IMR-90 (cell line): ENCODE results near the gene ALK. TPM values are rescaled to one million over a fixed set of nuclear protein-coding genes. Genes with fewer than 3 reads are reported as not detected.

Experiments used
- ATAC-seq: fragments of 200-7000 bp; cut with Tn5 transposase; 2 replicates; pipeline ENCODE4 v1.9.1; 2020; ENCODE audit warnings: low read depth, mild to moderate bottlenecking, moderate library complexity
- BruUV-seq: library from RNA; stranded (reverse); fragments of 400-500 nt; replicated peaks from 2 replicates; lab custom pipeline; 2021; lab: Mats Ljungman, UMichigan
- CTCF ChIA-PET: fragments of 300-600 bp; formaldehyde crosslinking; extraction: SDS; loops from one replicate; lab custom pipeline; 2021; ENCODE audit warnings: antibody characterized with exemption; lab: Yijun Ruan, JAX
- POLR2A ChIA-PET: fragments of 300-600 bp; sonication (Branson Sonifier 250); formaldehyde crosslinking; loops from one replicate; lab custom pipeline; 2022; ENCODE audit warnings: antibody characterized with exemption; ENCODE audit not compliant: unreplicated experiment; lab: Charles Lee
- DNase-seq: peaks from one replicate; pipeline ENCODE4 v3.0.0; 2013
- H2AFZ ChIP-seq: replicated peaks from 2 replicates; pipeline ENCODE3; 2013; ENCODE audit warnings: low read length, mild to moderate bottlenecking; ENCODE audit not compliant: poor library complexity
- H2AK5ac ChIP-seq: 2 replicates; pipeline ENCODE4 v1.6.1; 2013; ENCODE audit warnings: low read depth, low read length, inconsistent platforms
- H2AK9ac ChIP-seq: replicated peaks from 2 replicates; pipeline ENCODE3; 2013; ENCODE audit warnings: mild to moderate bottlenecking, low read depth, low read length, moderate library complexity; ENCODE audit not compliant: poor library complexity
- H2BK120ac ChIP-seq: 2 replicates; pipeline ENCODE4 v1.6.1; 2013; ENCODE audit warnings: low read depth, low read length, inconsistent platforms
- H2BK15ac ChIP-seq: 3 replicates; pipeline ENCODE4 v1.6.1; 2013; ENCODE audit warnings: low read depth, low read length, inconsistent platforms
- H2BK20ac ChIP-seq: 2 replicates; pipeline ENCODE4 v1.6.1; 2013; ENCODE audit warnings: low read depth, mild to moderate bottlenecking, inconsistent platforms, low read length, moderate library complexity
- H2BK5ac ChIP-seq: 2 replicates; pipeline ENCODE4 v1.6.1; 2013; ENCODE audit warnings: mild to moderate bottlenecking, low read depth, low read length, inconsistent platforms; ENCODE audit not compliant: poor library complexity, severe bottlenecking
- H3K14ac ChIP-seq: replicated peaks from 2 replicates; pipeline ENCODE4 v1.6.1; 2013; ENCODE audit warnings: low read depth, low read length, inconsistent platforms
- H3K18ac ChIP-seq: 2 replicates; pipeline ENCODE4 v1.6.1; 2013; ENCODE audit warnings: low read depth, low read length, control low read depth
- H3K23ac ChIP-seq: 2 replicates; pipeline ENCODE4 v1.6.1; 2013; ENCODE audit warnings: low read depth, low read length, inconsistent platforms
- H3K27ac ChIP-seq: 2 replicates; pipeline ENCODE4 v1.5.1; 2013; ENCODE audit warnings: mild to moderate bottlenecking, control low read depth, low read length; ENCODE audit not compliant: insufficient read depth
- H3K27me3 ChIP-seq: 2 replicates; pipeline ENCODE4 v1.6.1; 2013; ENCODE audit warnings: low read length; ENCODE audit not compliant: control insufficient read depth, insufficient read depth
- H3K36me3 ChIP-seq: 2 replicates; pipeline ENCODE4 v1.6.1; 2013; ENCODE audit warnings: low read length, mixed read lengths; ENCODE audit not compliant: control insufficient read depth, insufficient read depth
- H3K4ac ChIP-seq: 2 replicates; pipeline ENCODE4 v1.6.1; 2013; ENCODE audit warnings: low read depth, low read length, inconsistent platforms
- H3K4me1 ChIP-seq: 2 replicates; pipeline ENCODE4 v1.6.1; 2013; ENCODE audit warnings: low read length, mixed read lengths; ENCODE audit not compliant: control insufficient read depth, insufficient read depth
- H3K4me2 ChIP-seq: 2 replicates; pipeline ENCODE4 v1.6.1; 2013; ENCODE audit warnings: low read depth, mild to moderate bottlenecking, control low read depth, low read length, moderate library complexity
- H3K4me3 ChIP-seq: 2 replicates; pipeline ENCODE4 v1.5.1; 2013; ENCODE audit warnings: low read depth, mild to moderate bottlenecking, control low read depth, low read length, moderate library complexity; ENCODE audit not compliant: insufficient read depth
- H3K56ac ChIP-seq: 2 replicates; pipeline ENCODE4 v1.6.1; 2013; ENCODE audit warnings: low read length, inconsistent platforms; ENCODE audit not compliant: insufficient read depth; ENCODE audit errors: extremely low read depth
- H3K79me1 ChIP-seq, 2 experiments: 2 replicates each; pipeline ENCODE4 v1.6.1; 2013; ENCODE audit warnings: low read length in 2 of 2, inconsistent platforms in 1 of 2, low read depth in 1 of 2
- H3K9ac ChIP-seq: 2 replicates; pipeline ENCODE4 v1.6.1; 2013; ENCODE audit warnings: low read depth, low read length, control low read depth
- H3K9me1 ChIP-seq: 2 replicates; pipeline ENCODE4 v1.6.1; 2013; ENCODE audit warnings: low read length, inconsistent platforms; ENCODE audit not compliant: insufficient read depth
- H3K9me3 ChIP-seq: 2 replicates; pipeline ENCODE4 v1.6.1; 2013; ENCODE audit warnings: low read length; ENCODE audit not compliant: control insufficient read depth, insufficient read depth
- H4K20me1 ChIP-seq: 2 replicates; pipeline ENCODE4 v1.6.1; 2013; ENCODE audit warnings: low read length, inconsistent platforms; ENCODE audit not compliant: insufficient read depth
- H4K5ac ChIP-seq: 2 replicates; pipeline ENCODE4 v1.6.1; 2013; ENCODE audit warnings: mild to moderate bottlenecking, low read depth, low read length, control low read depth
- H4K8ac ChIP-seq, 2 experiments: 2 replicates each; pipeline ENCODE4 v1.6.1; 2013; ENCODE audit warnings: low read depth in 2 of 2, low read length in 2 of 2, control low read depth in 1 of 2, inconsistent platforms in 1 of 2
- H4K91ac ChIP-seq: 2 replicates; pipeline ENCODE4 v1.6.1; 2013; ENCODE audit warnings: low read depth, low read length, inconsistent platforms; ENCODE audit not compliant: insufficient read depth
- CEBPB ChIP-seq: IDR thresholded peaks from 2 replicates; pipeline ENCODE4 v1.6.1; 2012; ENCODE audit warnings: low read depth, low read length, improper control_type of control experiment
- CHD1 ChIP-seq: IDR thresholded peaks from 2 replicates; pipeline ENCODE4 v1.6.1; 2012; ENCODE audit warnings: low read depth, low read length, improper control_type of control experiment
- ELK1 ChIP-seq: fragments of 150-350 bp; IDR thresholded peaks from 2 replicates; pipeline ENCODE4 v1.6.1; 2016; ENCODE audit warnings: low read depth, mild to moderate bottlenecking, low read length, moderate library complexity, borderline replicate concordance
- POLR2A ChIP-seq: IDR thresholded peaks from 2 replicates; pipeline ENCODE4 v1.6.1; 2012; ENCODE audit warnings: mild to moderate bottlenecking, low read depth, low read length
- RAD21 ChIP-seq: IDR thresholded peaks from 2 replicates; pipeline ENCODE4 v1.6.1; 2012; ENCODE audit warnings: low read length, improper control_type of control experiment
- RCOR1 ChIP-seq: IDR thresholded peaks from 2 replicates; pipeline ENCODE4 v1.6.1; 2012; ENCODE audit warnings: mild to moderate bottlenecking, low read length, improper control_type of control experiment; ENCODE audit not compliant: insufficient replicate concordance
- RFX5 ChIP-seq: IDR thresholded peaks from 2 replicates; pipeline ENCODE4 v1.8.0; 2012; ENCODE audit warnings: low read depth, mild to moderate bottlenecking, low read length, moderate library complexity
- WGBS, 2 experiments: methylation state at CpG; one replicate each; pipeline versions ENCODE4 v1.1.5 to v1.1.7; 2013; ENCODE audit warnings: missing lambda C conversion rate in 2 of 2; ENCODE audit not compliant: insufficient read length in 1 of 2; ENCODE audit errors: extremely low coverage in 2 of 2; 5-methylcytosine and 5-hydroxymethylcytosine counted together
- dilution Hi-C: fragments of 300-500 bp; cut with HindIII; formaldehyde crosslinking; loops from one replicate; pipeline ENCODE4 v1.14.3; 2018; ENCODE audit warnings: low sequenced_read_pairs; ENCODE audit not compliant: unreplicated experiment
- in situ Hi-C: fragments of 300-500 bp; cut with MboI; formaldehyde crosslinking; loops from 3 replicates; pipeline ENCODE4 v1.14.3; 2019; ENCODE audit warnings: low sequenced_read_pairs, inconsistent platforms, mixed read lengths
- intact Hi-C: fragments of 100-400 bp; cut with micrococcal nuclease; formaldehyde crosslinking; loops from 2 replicates; pipeline ENCODE4 v1.10.0; 2022
- polyA plus RNA-seq, 3 experiments: library from polyadenylated mRNA; depleted of rRNA; stranded (reverse); fragments of >200 nt; gene quantifications; 2 replicates each; pipeline ENCODE4 v1.2.3, GENCODE V29; 2012; ENCODE audit warnings: low replicate concordance in 1 of 3
- total RNA-seq: library from RNA; depleted of rRNA; stranded (reverse); fragments of >200 nt; gene quantifications from 2 replicates; pipeline ENCODE4 v1.2.3, GENCODE V29; 2012

ALK gene
- total and polyA plus RNA-seq, 2 of the 4 experiments (the other 2 are of a cell fraction) = not detected

GRCh38 chr2:29482867-29483266 is 438.5 kb downstream of the ALK start:
- WGBS, 2 experiments = no CpG with 5 or more reads among the region's 3 CpGs
- no peaks in the 10 kb centered on the region for H3K27me3 ChIP-seq
- POLR2A ChIA-PET = no interaction called here

More at GRCh38 chr2:29482867-29483266, 438.5 kb downstream of the ALK start:
- Histone ChIP-seq H2BK15ac (no peak overlapping the region), H2AFZ (no peak overlapping the region), H3K4me2 (no peak overlapping the region), H2BK20ac (no peak overlapping the region), H3K23ac (no peak overlapping the region), H3K4me3 (no peak overlapping the region), H2BK5ac (no peak overlapping the region), H4K20me1 (no peaks in the 10 kb centered on the region), H3K9ac (no peak overlapping the region), H3K9me1 (no peaks in the 10 kb centered on the region), H2AK9ac (no peak overlapping the region), H3K4me1 (no peaks in the 10 kb centered on the region), H3K36me3 (no peaks in the 10 kb centered on the region), H3K14ac (no peak overlapping the region), H4K8ac (no peak overlapping the region), H3K18ac (no peak overlapping the region), H2BK120ac (no peak overlapping the region), H3K27ac (no peak overlapping the region), H4K91ac (no peak overlapping the region), H3K9me3 (peaks cover 2% of the 10 kb centered on the region; the same call in 1 of the 2 replicates), H4K5ac (no peak overlapping the region), H3K4ac (no peak overlapping the region), H2AK5ac (no peak overlapping the region), H3K79me1 (no peaks in the 10 kb centered on the region), H3K56ac (no peak overlapping the region)
- no peak for ATAC-seq
- CTCF ChIA-PET = no interaction called here
- dilution Hi-C loops = no loop called here
- TF ChIP-seq CEBPB = no peak
- TF ChIP-seq RFX5 = no peak
- no peak for TF ChIP-seq POLR2A
- no peak for TF ChIP-seq CHD1
- TF ChIP-seq ELK1 = no peak
- TF ChIP-seq RCOR1 = no peak
- TF ChIP-seq RAD21 = no peak
- in situ Hi-C loops = no loop called here
- intact Hi-C loops = no loop called here
- no peak for DNase-seq
- BruUV-seq = no TSS peak
